Glomerular endothelial cell (primary cell): ENCODE data around the gene MAN1C1. TPM values are rescaled to one million over a fixed set of nuclear protein-coding genes. Genes with fewer than 3 reads are reported as not detected.
"Not testable (repeated sequence)": the region's sequence is repeated elsewhere in the genome, so short reads cannot be mapped to it uniquely, and the experiment has no call there.

Source experiments
- DNase-seq: peaks from one replicate; pipeline ENCODE4 v3.0.0-alpha.2; 2011; ENCODE audit warnings: low read depth, low spot score; ENCODE audit errors: extremely low read depth
- total RNA-seq: library from RNA; depleted of rRNA; stranded (reverse); fragments of >200 nt; gene quantifications from 2 replicates; pipeline ENCODE4 v1.2.3, GENCODE V29; 2015

The MAN1C1 gene
- total RNA-seq, 1 donor from 2014 or later: 48.0 TPM

DNA sequence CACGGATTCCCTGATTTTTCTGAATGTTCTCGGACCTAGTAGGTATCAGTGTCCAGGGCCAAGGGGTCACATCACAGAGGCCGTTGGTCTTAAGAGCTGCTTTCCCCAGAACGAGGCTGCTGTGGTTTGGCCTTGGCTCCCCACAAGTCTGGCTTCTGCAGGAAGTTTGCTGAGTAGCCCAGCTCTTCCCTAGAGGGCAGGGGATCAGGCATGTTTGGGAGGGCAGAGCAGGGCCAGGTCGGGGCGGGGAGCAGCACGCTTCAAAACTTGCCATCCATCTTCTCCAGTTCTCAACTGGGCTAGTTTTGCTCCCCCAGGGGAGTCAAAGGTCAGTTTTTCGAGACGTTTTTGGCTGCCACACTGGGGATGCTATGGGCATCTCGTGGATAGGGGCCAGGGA, 37.0 kb downstream of the MAN1C1 start:
- DNase-seq: no peak

DNA sequence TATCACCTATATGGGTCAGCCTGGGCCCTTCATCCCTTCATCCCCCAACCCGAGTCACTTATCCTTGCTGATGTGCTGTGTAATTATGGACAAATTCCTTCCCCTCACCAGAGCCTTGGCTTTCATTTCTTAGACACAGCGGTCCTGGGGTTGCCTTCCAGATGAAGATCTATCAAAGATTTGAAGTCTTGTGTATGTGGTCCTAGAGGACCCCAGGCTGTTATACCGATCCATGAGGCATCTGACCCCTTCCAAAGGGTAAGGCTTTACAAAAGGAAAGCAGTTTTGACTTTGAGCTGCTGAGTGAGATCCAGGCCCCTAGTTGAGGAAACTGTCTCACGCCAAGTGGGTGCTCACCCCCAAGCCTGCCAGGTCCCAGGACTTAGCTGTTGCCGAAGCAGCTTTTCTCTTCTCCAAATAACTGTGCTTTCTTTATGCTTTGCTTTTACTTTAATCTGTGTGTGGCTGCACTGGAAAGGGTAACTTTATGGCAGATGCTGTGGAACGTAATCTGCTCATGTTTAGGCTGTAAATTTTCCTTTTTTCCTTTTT, 37.6 kb downstream of the MAN1C1 start:
- no peak for DNase-seq

GRCh38 chr1:25657121-25657882, 40.7 kb downstream of the MAN1C1 start:
- peak; percentile 10 for DNase-seq

DNA sequence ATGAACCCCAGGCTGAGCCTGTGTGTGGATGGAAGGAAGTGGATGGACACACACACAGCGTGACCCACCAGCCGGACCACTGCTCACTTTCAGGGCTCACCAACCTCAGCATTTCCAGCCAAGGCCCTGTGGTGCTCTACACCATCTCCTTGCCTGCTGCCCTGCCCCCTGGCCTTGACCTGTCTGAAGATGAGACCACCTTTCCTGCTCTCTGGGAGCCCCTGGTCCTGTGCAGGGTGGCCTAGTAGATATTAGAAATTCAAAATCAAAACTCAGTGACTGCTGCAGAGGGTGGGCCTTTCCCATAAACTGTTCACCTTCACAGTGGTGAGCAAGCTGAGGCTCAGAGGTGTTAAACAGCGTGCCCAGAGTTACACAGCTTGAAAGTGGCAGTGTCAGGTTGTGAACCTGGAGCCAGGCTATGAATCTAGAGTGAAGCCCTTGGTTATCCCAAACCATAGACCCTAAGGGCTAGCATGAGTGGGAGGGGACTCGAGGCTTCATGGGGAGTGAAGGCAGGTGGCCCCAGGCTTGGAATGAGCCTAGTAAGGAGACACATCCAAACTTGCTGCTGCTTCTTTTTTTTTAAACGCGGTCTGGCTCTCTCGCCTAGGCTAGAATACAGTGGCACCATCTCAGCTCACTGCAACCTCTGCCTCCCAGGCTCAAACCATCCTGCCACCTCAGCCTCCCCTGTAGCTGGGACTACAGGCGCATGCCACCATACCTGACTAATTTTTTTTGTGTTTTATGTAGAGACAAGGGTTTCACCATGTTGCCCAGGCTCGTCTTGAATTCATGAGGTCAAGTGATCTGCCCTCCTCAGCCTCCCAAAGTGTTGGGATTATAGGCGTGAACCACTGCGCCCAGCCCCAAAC, 41.5 kb downstream of the MAN1C1 start:
- no peak for DNase-seq

DNA sequence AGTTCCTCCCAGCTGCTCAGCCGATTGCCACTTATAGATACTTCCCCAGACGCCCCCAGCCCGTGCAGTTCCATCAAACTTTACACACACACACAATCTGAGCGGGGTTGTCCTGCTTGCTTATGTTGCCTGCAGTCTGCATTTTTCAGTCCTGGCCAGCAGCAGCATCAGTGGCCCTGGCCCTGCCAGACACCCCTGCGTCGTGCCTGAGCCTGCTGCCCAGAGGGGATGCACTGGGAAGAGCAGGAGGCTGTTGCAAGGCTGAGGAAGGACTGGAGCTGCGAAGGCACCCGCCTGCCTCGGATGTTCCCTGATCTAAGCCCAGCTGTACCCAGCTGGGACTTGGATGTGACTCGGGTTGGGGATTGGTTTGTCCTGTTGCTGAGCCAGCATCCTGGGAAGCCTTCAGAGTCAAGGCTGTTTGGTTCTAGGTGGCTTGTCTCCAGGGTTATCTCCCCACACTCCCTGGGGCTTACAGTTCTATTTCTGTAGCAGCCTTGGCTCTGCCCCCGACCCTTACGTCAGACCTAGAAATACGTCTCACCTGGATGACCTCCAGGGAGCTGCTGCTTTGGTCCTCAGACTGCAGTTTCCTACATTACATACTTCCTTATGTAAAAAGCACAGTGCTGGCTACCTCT, 42.3 kb downstream of the MAN1C1 start:
- no peak for DNase-seq

DNA sequence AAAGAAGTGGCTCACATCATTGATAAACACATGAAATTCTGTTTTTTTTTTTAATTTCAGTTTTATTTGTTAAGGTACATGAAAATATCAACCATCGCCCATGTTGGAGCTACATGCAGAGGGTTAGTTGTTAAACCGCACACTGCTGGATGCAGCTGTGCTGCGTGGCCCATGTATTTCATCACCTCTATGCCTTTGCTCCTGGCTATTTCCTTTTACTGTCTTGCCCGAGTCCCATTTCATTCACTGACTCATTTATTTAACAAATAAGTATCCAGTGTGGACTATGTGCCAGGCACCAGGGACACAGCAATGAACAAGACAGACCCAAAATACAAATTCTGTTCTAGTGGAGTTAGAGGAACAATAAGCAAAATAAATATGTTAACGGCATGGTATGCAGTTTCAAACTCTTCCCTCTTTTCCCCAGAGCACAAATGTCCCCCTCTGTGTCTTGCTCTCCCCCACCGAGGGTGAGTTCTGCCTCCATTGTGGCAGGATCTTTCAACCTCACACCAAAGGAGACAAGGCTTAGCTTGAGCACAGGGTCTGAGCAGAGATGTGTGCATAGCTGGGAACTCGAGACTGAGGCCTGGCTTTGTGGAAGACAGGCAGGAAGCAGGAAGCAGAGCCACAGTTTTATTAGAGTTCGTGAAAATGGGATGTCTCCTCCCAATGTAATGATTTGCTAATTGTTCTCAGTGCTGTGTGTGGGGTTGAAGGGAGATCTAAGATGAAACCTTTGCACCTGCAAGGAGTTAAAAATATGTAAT, 44.6 kb downstream of the MAN1C1 start:
- no peak for DNase-seq

DNA sequence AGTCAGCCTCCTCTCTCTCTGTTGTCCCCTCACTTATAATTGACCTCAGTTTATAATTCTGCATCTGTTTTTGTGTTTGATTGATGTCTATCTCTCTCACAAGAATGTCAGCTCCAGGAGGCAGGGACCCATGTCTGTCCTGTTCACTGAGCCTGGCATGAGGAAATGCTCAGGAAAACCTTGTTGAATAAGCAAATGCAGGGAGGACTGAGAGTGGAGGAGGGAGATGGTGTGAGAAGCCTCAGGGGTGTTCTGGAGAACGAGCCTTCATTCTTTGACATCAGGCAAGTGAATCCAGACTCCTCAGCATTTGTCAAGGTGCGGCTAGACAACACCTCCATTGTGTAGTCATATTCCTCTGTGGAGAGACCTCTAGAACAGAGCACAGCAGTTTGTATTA, 45.5 kb downstream of the MAN1C1 start:
- DNase-seq: no peak

- not testable (repeated sequence) for DNase-seq
Observed at GRCh38 chr1:25662959-25663358, 46.4 kb downstream of the MAN1C1 start.

DNA sequence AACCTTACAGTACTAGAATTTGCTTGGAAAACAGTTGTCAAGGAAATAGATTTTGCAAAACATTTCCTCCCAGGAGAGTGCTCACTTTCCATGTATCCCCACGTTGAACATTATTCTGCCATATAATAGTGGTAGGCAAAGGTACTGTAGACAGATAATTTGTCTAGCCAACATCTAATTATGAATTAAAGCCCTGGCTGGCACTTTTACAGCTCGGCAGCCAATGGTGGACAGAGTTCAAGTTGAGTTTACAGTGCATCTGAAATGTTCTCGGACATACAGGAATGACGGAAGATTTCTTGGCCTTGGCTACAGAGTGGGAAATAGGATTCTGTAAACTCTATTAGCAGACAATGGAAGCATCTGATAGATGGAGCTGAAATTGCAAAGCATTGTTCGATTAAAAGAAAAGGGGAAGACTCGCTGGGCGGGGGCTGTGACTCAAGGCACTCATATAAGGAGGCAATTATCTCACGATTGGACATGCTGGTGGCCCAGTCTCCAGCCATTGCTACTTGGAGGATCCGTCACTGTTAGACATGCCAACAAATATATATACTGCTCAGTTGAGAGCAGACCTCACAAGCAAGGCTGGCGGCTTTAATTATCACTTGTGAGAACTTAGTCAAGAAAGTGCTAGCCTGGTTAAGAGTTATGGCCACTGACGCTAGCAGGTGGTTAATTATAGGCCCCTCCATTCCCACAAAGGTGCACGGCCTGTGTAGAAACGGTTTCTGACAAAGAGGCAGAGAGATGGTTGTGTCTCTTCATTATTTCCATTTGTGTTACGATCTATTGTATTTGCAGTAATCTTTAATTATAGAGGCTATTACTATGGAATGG, 48.0 kb downstream of the MAN1C1 start:
- no peak for DNase-seq

DNA sequence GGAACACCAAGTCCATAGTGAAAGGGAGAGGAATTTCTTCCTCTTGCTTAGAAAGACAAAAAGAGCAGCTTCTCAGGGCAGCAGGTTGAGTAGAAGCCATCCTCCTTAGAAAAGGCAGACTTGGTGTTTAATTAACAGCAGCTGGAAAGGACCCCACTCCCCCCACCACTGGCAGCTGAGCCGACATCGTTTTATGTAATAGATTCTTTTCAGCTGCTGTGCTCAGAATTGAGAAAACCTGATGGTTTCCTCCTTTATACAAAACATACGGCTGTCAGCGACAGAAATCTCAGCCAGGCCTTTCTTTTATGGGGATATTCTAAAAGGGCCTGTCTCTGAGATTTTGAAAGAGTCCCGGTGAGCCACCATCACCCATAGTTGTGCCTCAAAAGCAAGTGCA, 49.9 kb downstream of the MAN1C1 start:
- DNase-seq: no peak

GRCh38 chr1:25668931-25669573, 52.5 kb downstream of the MAN1C1 start:
- DNase-seq: no peak

- no peak for DNase-seq
Observed at GRCh38 chr1:25669781-25670567, 53.4 kb downstream of the MAN1C1 start.

DNA sequence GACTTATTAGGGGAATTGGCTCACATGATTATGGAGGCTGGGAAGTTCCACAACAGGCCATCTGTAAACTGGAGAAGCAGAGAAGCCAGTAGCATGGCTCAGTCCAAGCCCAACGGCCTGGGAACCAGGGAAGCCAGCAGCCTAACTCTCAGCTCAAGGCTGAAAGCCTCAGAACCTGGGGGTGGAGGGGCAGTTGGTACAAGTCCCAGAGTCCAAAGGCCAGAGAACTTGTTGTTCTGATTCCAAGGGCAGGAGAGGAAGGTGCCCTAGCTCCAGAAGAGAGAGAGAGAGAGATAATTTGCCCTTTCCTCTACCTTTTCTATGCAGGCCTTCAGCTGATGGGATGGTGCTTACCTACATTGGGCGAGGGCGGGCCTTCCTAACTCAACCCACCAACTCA, 55.3 kb downstream of the MAN1C1 start:
- DNase-seq: no peak

- no peak for DNase-seq
Observed at GRCh38 chr1:25672763-25673409, 56.3 kb downstream of the MAN1C1 start.

DNA sequence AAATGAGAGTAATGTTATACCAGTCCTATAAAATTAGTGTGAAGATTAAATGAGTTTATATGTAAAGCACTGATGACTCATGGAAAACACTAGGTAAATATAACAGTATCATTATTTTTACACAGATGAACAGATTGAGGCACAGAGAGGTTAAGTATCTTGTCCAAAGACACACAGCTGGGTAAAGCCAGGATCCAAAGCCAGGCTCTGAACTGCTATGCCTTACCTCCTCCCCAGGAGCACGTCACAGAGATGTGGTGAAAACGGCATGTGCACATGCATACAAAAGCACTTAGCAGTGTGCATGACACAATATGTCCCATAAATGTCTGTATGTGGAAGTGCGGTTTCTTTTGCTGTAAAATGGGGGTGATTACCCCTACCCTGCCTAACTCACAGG, 56.9 kb downstream of the MAN1C1 start:
- DNase-seq: no peak

- DNase-seq: no peak
Observed at GRCh38 chr1:25673962-25674806, 57.6 kb downstream of the MAN1C1 start.

DNA sequence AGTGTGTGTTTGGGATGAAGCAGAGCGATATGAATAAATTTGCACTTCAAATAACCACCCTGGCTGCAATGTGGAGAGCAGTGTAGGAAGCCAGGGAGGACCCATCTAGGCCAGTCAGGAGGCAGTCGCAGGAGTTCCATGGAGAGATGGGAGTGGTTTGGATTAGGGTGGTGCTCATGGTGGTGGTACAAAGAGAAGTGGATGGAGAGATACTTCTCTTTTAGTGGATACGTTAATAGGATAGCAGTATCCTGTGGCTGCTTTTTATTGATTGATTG, 58.2 kb downstream of the MAN1C1 start:
- no peak for DNase-seq
